SKM-1 (cell line): ENCODE results near the gene TSHZ2.

Experiments used
- DNase-seq: peaks from one replicate; lab custom pipeline; 2025; ENCODE audit not compliant: unreplicated experiment; lab: John Stamatoyannopoulos, UW

TSHZ2 gene

GRCh38 chr20:53274365-53274764, 302.2 kb downstream of the TSHZ2 start:
- DNase-seq, result no peak

- DNase-seq, result no peak
Measured at GRCh38 chr20:53274807-53275206, 302.6 kb downstream of the TSHZ2 start.

- no peak for DNase-seq
Measured at GRCh38 chr20:53276143-53276542, 304.0 kb downstream of the TSHZ2 start.

GRCh38 chr20:53278555-53278954, 306.4 kb downstream of the TSHZ2 start:
- no peak for DNase-seq

- DNase-seq, result no peak
Measured at GRCh38 chr20:53279735-53280134, 307.6 kb downstream of the TSHZ2 start.

GRCh38 chr20:53281557-53282117, 309.5 kb downstream of the TSHZ2 start:
- no peak for DNase-seq

GRCh38 chr20:53282217-53282955, 310.2 kb downstream of the TSHZ2 start:
- no peak for DNase-seq

GRCh38 chr20:53283011-53283410, 310.9 kb downstream of the TSHZ2 start:
- DNase-seq, result no peak

- DNase-seq, result no peak
Measured at GRCh38 chr20:53283597-53283996, 311.4 kb downstream of the TSHZ2 start.

GRCh38 chr20:53284256-53284655, 312.1 kb downstream of the TSHZ2 start:
- no peak for DNase-seq

- DNase-seq, result no peak
Measured at GRCh38 chr20:53284696-53285095, 312.5 kb downstream of the TSHZ2 start.

GRCh38 chr20:53287357-53288042, 315.3 kb downstream of the TSHZ2 start:
- DNase-seq, result no peak

- no peak for DNase-seq
Measured at GRCh38 chr20:53291548-53291947, 319.4 kb downstream of the TSHZ2 start.

GRCh38 chr20:53292347-53292746, 320.2 kb downstream of the TSHZ2 start:
- no peak for DNase-seq

- no peak for DNase-seq
Measured at GRCh38 chr20:53294804-53295203, 322.6 kb downstream of the TSHZ2 start.

GRCh38 chr20:53296025-53296424, 323.9 kb downstream of the TSHZ2 start:
- DNase-seq, result no peak

- no peak for DNase-seq
Measured at GRCh38 chr20:53296451-53297153, 324.4 kb downstream of the TSHZ2 start.

- no peak for DNase-seq
Measured at GRCh38 chr20:53297154-53297529, 325.0 kb downstream of the TSHZ2 start.

- DNase-seq, result no peak
Measured at GRCh38 chr20:53298260-53298659, 326.1 kb downstream of the TSHZ2 start.

- DNase-seq, result no peak
Measured at GRCh38 chr20:53298911-53299310, 326.8 kb downstream of the TSHZ2 start.

- no peak for DNase-seq
Measured at GRCh38 chr20:53299831-53300230, 327.7 kb downstream of the TSHZ2 start.

- no peak for DNase-seq
Measured at GRCh38 chr20:53301869-53302268, 329.7 kb downstream of the TSHZ2 start.
